Liver (tissue), 3 donors: Measurements from ENCODE around the gene IFIH1.

Source experiments
- EGR1 ChIP-seq, 2 donors: IDR thresholded peaks; 2 replicates each; pipeline ENCODE4 v1.6.1; 2016 to 2018; ENCODE audit warnings: antibody characterized with exemption in 2 of 2, low read depth in 2 of 2
- FOXA2 ChIP-seq: IDR thresholded peaks from 2 replicates; pipeline ENCODE4 v1.6.1; 2016; ENCODE audit warnings: antibody characterized with exemption
- GABPA ChIP-seq, 2 donors: IDR thresholded peaks in 1 of 2; conservative IDR thresholded peaks in 1 of 2; 2 replicates each; pipeline ENCODE4 v1.6.1; 2016; ENCODE audit warnings: antibody characterized with exemption in 2 of 2, mild to moderate bottlenecking in 1 of 2, moderate library complexity in 1 of 2
- HNF4A ChIP-seq, 2 donors: conservative IDR thresholded peaks; 2 replicates each; pipeline ENCODE4 v1.6.1; 2016; ENCODE audit warnings: antibody characterized with exemption in 2 of 2, mild to moderate bottlenecking in 2 of 2
- JUND ChIP-seq, 2 donors: IDR thresholded peaks; 2 replicates each; pipeline ENCODE4 v1.6.1; 2016; ENCODE audit warnings: antibody characterized with exemption in 2 of 2
- MAX ChIP-seq: IDR thresholded peaks from 2 replicates; pipeline ENCODE4 v1.6.1; 2016; ENCODE audit warnings: antibody characterized with exemption
- RAD21 ChIP-seq, 2 donors: IDR thresholded peaks; 2 replicates each; pipeline ENCODE4 v1.6.1; 2016; ENCODE audit warnings: antibody characterized with exemption in 2 of 2, mild to moderate bottlenecking in 2 of 2
- RXRA ChIP-seq, 2 donors: IDR thresholded peaks; 2 replicates each; pipeline ENCODE4 v1.6.1; 2017 to 2018; ENCODE audit warnings: antibody characterized with exemption in 2 of 2, mild to moderate bottlenecking in 1 of 2
- TAF1 ChIP-seq: conservative IDR thresholded peaks from 2 replicates; pipeline ENCODE4 v1.6.1; 2016; ENCODE audit warnings: antibody characterized with exemption, mild to moderate bottlenecking
- YY1 ChIP-seq: IDR thresholded peaks from 2 replicates; pipeline ENCODE4 v1.6.1; 2016; ENCODE audit warnings: antibody characterized with exemption, mild to moderate bottlenecking
- TF ChIP-seq, protein P1 (sequence below): fragments of 150-350 bp; IDR thresholded peaks from 2 replicates; pipeline ENCODE4 v1.5.1; 2017; ENCODE audit warnings: improper control_type of control experiment, low read depth, low read length; ENCODE audit not compliant: missing input control
- TF ChIP-seq, protein P2 (sequence below): IDR thresholded peaks from 2 replicates; pipeline ENCODE4 v1.6.1; 2016; ENCODE audit warnings: antibody characterized with exemption
- TF ChIP-seq, protein P3 (sequence below): IDR thresholded peaks from 2 replicates; pipeline ENCODE4 v1.6.1; 2016; ENCODE audit warnings: antibody characterized with exemption, mild to moderate bottlenecking
- TF ChIP-seq, protein P4 (sequence below): IDR thresholded peaks from 2 replicates; pipeline ENCODE4 v1.6.1; 2016; ENCODE audit warnings: antibody characterized with exemption
- donor health status: healthy.
- donor health status: healthy.

DNA sequence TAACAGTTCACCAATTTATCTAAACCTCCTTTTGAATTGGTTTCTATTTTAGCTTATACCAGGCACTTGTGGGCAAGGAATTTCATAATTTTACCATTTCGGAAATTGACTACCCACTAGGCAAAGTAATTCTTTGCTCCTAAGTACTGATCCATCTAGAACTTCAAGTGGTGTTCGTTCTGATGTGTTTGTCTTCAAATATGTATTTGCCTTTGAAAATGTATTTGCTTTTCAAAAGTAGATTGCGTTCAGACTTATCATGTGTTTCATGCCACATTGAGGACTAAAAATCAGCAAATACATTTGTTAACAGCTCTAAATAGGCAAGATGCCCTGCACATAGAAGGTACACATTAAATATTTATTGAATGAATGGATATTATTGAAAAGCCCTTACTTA lies 26.7 kb downstream of the IFIH1 start:
- TF ChIP-seq, protein P1, sequence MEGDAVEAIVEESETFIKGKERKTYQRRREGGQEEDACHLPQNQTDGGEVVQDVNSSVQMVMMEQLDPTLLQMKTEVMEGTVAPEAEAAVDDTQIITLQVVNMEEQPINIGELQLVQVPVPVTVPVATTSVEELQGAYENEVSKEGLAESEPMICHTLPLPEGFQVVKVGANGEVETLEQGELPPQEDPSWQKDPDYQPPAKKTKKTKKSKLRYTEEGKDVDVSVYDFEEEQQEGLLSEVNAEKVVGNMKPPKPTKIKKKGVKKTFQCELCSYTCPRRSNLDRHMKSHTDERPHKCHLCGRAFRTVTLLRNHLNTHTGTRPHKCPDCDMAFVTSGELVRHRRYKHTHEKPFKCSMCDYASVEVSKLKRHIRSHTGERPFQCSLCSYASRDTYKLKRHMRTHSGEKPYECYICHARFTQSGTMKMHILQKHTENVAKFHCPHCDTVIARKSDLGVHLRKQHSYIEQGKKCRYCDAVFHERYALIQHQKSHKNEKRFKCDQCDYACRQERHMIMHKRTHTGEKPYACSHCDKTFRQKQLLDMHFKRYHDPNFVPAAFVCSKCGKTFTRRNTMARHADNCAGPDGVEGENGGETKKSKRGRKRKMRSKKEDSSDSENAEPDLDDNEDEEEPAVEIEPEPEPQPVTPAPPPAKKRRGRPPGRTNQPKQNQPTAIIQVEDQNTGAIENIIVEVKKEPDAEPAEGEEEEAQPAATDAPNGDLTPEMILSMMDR = no peak
- TF ChIP-seq RAD21 (IDR thresholded peaks at IDR 0.05) (no peak), TAF1 (no peak), YY1 (no peak), GABPA (IDR thresholded peaks at IDR 0.05 in 1 of 2, conservative IDR thresholded peaks at IDR 0.05 in 1 of 2) (no peak), MAX (no peak), RXRA (IDR thresholded peaks at IDR 0.05) (no peak), JUND (IDR thresholded peaks at IDR 0.05) (no peak), EGR1 (IDR thresholded peaks at IDR 0.05; ENCODE audit: low read depth in 2 of 2) (no peak), HNF4A (conservative IDR thresholded peaks at IDR 0.05) (no peak), FOXA2 (no peak)
- TF ChIP-seq, protein P2, sequence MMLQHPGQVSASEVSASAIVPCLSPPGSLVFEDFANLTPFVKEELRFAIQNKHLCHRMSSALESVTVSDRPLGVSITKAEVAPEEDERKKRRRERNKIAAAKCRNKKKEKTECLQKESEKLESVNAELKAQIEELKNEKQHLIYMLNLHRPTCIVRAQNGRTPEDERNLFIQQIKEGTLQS = no peak
- TF ChIP-seq, protein P3, sequence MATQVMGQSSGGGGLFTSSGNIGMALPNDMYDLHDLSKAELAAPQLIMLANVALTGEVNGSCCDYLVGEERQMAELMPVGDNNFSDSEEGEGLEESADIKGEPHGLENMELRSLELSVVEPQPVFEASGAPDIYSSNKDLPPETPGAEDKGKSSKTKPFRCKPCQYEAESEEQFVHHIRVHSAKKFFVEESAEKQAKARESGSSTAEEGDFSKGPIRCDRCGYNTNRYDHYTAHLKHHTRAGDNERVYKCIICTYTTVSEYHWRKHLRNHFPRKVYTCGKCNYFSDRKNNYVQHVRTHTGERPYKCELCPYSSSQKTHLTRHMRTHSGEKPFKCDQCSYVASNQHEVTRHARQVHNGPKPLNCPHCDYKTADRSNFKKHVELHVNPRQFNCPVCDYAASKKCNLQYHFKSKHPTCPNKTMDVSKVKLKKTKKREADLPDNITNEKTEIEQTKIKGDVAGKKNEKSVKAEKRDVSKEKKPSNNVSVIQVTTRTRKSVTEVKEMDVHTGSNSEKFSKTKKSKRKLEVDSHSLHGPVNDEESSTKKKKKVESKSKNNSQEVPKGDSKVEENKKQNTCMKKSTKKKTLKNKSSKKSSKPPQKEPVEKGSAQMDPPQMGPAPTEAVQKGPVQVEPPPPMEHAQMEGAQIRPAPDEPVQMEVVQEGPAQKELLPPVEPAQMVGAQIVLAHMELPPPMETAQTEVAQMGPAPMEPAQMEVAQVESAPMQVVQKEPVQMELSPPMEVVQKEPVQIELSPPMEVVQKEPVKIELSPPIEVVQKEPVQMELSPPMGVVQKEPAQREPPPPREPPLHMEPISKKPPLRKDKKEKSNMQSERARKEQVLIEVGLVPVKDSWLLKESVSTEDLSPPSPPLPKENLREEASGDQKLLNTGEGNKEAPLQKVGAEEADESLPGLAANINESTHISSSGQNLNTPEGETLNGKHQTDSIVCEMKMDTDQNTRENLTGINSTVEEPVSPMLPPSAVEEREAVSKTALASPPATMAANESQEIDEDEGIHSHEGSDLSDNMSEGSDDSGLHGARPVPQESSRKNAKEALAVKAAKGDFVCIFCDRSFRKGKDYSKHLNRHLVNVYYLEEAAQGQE = no peak
- TF ChIP-seq, protein P4, sequence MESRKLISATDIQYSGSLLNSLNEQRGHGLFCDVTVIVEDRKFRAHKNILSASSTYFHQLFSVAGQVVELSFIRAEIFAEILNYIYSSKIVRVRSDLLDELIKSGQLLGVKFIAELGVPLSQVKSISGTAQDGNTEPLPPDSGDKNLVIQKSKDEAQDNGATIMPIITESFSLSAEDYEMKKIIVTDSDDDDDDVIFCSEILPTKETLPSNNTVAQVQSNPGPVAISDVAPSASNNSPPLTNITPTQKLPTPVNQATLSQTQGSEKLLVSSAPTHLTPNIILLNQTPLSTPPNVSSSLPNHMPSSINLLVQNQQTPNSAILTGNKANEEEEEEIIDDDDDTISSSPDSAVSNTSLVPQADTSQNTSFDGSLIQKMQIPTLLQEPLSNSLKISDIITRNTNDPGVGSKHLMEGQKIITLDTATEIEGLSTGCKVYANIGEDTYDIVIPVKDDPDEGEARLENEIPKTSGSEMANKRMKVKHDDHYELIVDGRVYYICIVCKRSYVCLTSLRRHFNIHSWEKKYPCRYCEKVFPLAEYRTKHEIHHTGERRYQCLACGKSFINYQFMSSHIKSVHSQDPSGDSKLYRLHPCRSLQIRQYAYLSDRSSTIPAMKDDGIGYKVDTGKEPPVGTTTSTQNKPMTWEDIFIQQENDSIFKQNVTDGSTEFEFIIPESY = no peak
